HG02938 (cell line): Measurements from ENCODE around the gene DDX39B.
"Not testable (repeated sequence)": the region's sequence is repeated elsewhere in the genome, so short reads cannot be mapped to it uniquely, and the experiment has no call there.

Source experiments
- ATAC-seq: cut with Tn5 transposase; IDR thresholded peaks from one replicate; pipeline ENCODE4 v1.9.1; 2021; ENCODE audit warnings: mild to moderate bottlenecking, moderate library complexity; ENCODE audit not compliant: unreplicated experiment

DDX39B gene

GRCh38 chr6:31541658-31542521 is at the start of gene DDX39B:
Gene DDX39B, minus strand, starts transcription at chr6:31542003. Its CDS starts 1,471 bp downstream, at chr6:31540532.
- peak; percentile 61 for ATAC-seq

- ATAC-seq = not testable (repeated sequence)
Measured at GRCh38 chr6:31590691-31591090, 48.9 kb upstream of the DDX39B start.

GRCh38 chr6:31588871-31589650 is 47.3 kb upstream of the DDX39B start:
- no peak for ATAC-seq

GRCh38 chr6:31587791-31588777 is 46.3 kb upstream of the DDX39B start:
- ATAC-seq = no peak

- ATAC-seq = no peak
Measured at GRCh38 chr6:31586599-31587281, 44.9 kb upstream of the DDX39B start.

- ATAC-seq = no peak
Measured at GRCh38 chr6:31586008-31586407, 44.2 kb upstream of the DDX39B start, which contains the start of gene LST1. Gene LST1, plus strand, starts transcription at chr6:31586277. Its CDS starts 1,023 bp downstream, at chr6:31587300.

- no peak for ATAC-seq
Measured at GRCh38 chr6:31585491-31585890, 43.7 kb upstream of the DDX39B start.

GRCh38 chr6:31582230-31582643 is 40.4 kb upstream of the DDX39B start, which contains the start of gene LTB:
Gene LTB, minus strand, starts transcription at chr6:31582424. Its CDS starts 7 bp downstream, at chr6:31582417.
- ATAC-seq = no peak

- ATAC-seq = no peak
Measured at GRCh38 chr6:31581434-31582229, 39.8 kb upstream of the DDX39B start.

- no peak for ATAC-seq
Measured at GRCh38 chr6:31580807-31581433, 39.1 kb upstream of the DDX39B start.

GRCh38 chr6:31580438-31580740 is 38.6 kb upstream of the DDX39B start:
- no peak for ATAC-seq

GRCh38 chr6:31579546-31580437 is 38.0 kb upstream of the DDX39B start:
- no peak for ATAC-seq

- ATAC-seq = no peak
Measured at GRCh38 chr6:31579119-31579505, 37.3 kb upstream of the DDX39B start.

- no peak for ATAC-seq
Measured at GRCh38 chr6:31578184-31579118, 36.6 kb upstream of the DDX39B start.

- no peak for ATAC-seq
Measured at GRCh38 chr6:31577579-31577966, 35.8 kb upstream of the DDX39B start.

GRCh38 chr6:31576897-31577578 is 35.2 kb upstream of the DDX39B start:
- ATAC-seq = no peak
